Retinal pigment epithelial cell (primary cell): Measurements from ENCODE around the gene TRIM66.

Experiments used
- DNase-seq: peaks from one replicate; pipeline ENCODE4 v3.0.0-alpha.2; 2010; ENCODE audit warnings: low read depth
- H3K4me3 ChIP-seq: 2 replicates; pipeline ENCODE4 v1.5.1; 2011; ENCODE audit warnings: mild to moderate bottlenecking, low read length, control low read depth, moderate library complexity
- CTCF ChIP-seq: conservative IDR thresholded peaks from 2 replicates; pipeline ENCODE4 v1.5.1; 2011; ENCODE audit warnings: low read depth, low read length, control low read depth, inconsistent platforms

The TRIM66 gene

GRCh38 chr11:8698379-8698851 is 15.9 kb upstream of the TRIM66 start:
- H3K4me3 ChIP-seq = no peak overlapping the region
- TF ChIP-seq CTCF = no peak
- DNase-seq = no peak

GRCh38 chr11:8697054-8697453 is 14.6 kb upstream of the TRIM66 start:
- TF ChIP-seq CTCF = no peak
- H3K4me3 ChIP-seq = no peak overlapping the region
- no peak for DNase-seq

- peak; percentile 61 for DNase-seq
- TF ChIP-seq CTCF = no peak
- H3K4me3 ChIP-seq = no peak overlapping the region
These were observed 11.7 kb upstream of the TRIM66 start for GRCh38 chr11:8694137-8694536.

- no peak overlapping the region for H3K4me3 ChIP-seq
- no peak for TF ChIP-seq CTCF
- no peak for DNase-seq
These were observed 11.1 kb upstream of the TRIM66 start for GRCh38 chr11:8693555-8693954.

DNA sequence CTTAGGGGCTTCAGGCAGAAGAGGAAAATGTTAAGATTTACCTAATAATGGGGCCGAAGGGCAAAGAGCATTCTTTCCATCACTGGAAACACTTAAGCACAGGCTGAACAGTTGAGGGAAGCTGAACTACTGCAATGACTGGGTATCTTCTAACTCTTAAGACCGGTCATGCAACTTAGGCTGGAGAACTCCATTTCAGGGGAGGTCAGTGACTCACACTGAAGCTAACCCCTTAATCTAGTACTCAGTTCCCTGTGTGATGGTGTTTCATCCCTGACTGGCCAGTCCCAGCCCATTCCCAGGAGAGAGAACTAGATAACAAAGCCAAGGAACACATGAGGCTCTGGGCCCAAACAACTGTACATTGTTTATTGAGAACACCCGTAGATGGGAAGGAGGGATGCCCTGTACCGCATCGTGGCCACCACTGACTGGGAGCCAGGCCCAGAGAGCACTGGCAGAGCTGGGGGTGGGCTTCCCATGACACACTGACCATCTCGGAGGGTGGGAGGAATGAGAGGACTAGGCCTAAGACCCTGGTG is 10.6 kb upstream of the TRIM66 start:
- no peak overlapping the region for H3K4me3 ChIP-seq
- no peak for TF ChIP-seq CTCF
- no peak for DNase-seq

GRCh38 chr11:8692417-8692816 is 10.0 kb upstream of the TRIM66 start:
- no peak for DNase-seq
- TF ChIP-seq CTCF = no peak
- H3K4me3 ChIP-seq = no peak overlapping the region

GRCh38 chr11:8691601-8692000 is 9.1 kb upstream of the TRIM66 start:
- no peak for DNase-seq
- TF ChIP-seq CTCF = no peak
- H3K4me3 ChIP-seq = no peak overlapping the region
